BE2C (cell line): ENCODE measurements around the gene ZNF579.

Source experiments
- DNase-seq: peaks from one replicate; pipeline ENCODE4 v3.0.0-alpha.2; 2020
- H3K27me3 ChIP-seq: fragments of 250-450 bp; sonication (Bioruptor Pico); 2 replicates; pipeline ENCODE4 v1.5.1; 2020; ENCODE audit warnings: mild to moderate bottlenecking
- H3K36me3 ChIP-seq: fragments of 250-450 bp; sonication (Bioruptor Pico); 2 replicates; pipeline ENCODE4 v1.5.1; 2020; ENCODE audit warnings: mild to moderate bottlenecking
- H3K4me1 ChIP-seq: fragments of 250-450 bp; sonication (Bioruptor Pico); 2 replicates; pipeline ENCODE4 v1.5.1; 2020
- H3K4me3 ChIP-seq: 2 replicates; pipeline ENCODE4 v1.5.1; 2011; ENCODE audit warnings: low read depth, low read length
- H3K9me3 ChIP-seq: fragments of 250-450 bp; sonication (Bioruptor Pico); 2 replicates; pipeline ENCODE4 v1.5.1; 2020
- CTCF ChIP-seq: IDR thresholded peaks from 2 replicates; pipeline ENCODE4 v1.5.1; 2012; ENCODE audit warnings: mild to moderate bottlenecking, low read depth, low read length

ZNF579 gene

GRCh38 chr19:55619286-55619685 lies 38.6 kb upstream of the ZNF579 start:
- Histone ChIP-seq H3K27me3 (no peaks in the 10 kb centered on the region), H3K4me1 (no peaks in the 10 kb centered on the region), H3K36me3 (peaks cover 19% of the 10 kb centered on the region), H3K4me3 (no peak overlapping the region), H3K9me3 (no peaks in the 10 kb centered on the region)
- DNase-seq, result no peak
- no peak for TF ChIP-seq CTCF

- TF ChIP-seq CTCF, result no peak
- no peaks in the 10 kb centered on the region for H3K27me3 ChIP-seq
These were observed 37.8 kb upstream of the ZNF579 start for GRCh38 chr19:55618426-55618825.

GRCh38 chr19:55617426-55617825 lies 36.8 kb upstream of the ZNF579 start:
- no peaks in the 10 kb centered on the region for H3K27me3 ChIP-seq
- DNase-seq, result no peak
- H3K36me3 ChIP-seq, result peaks cover 19% of the 10 kb centered on the region
- TF ChIP-seq CTCF, result no peak
- no peaks in the 10 kb centered on the region for H3K9me3 ChIP-seq
- no peaks in the 10 kb centered on the region for H3K4me1 ChIP-seq
- no peak overlapping the region for H3K4me3 ChIP-seq

More at GRCh38 chr19:55618426-55618825, 37.8 kb upstream of the ZNF579 start:
- H3K4me3 ChIP-seq, result no peak overlapping the region
- no peaks in the 10 kb centered on the region for H3K9me3 ChIP-seq
- H3K4me1 ChIP-seq, result no peaks in the 10 kb centered on the region
- DNase-seq, result no peak
- peaks cover 19% of the 10 kb centered on the region for H3K36me3 ChIP-seq

- DNase-seq, result no peak
- no peaks in the 10 kb centered on the region for H3K27me3 ChIP-seq
- H3K36me3 ChIP-seq, result peaks cover 19% of the 10 kb centered on the region
- no peak for TF ChIP-seq CTCF
- no peaks in the 10 kb centered on the region for H3K9me3 ChIP-seq
- H3K4me3 ChIP-seq, result no peak overlapping the region
- no peaks in the 10 kb centered on the region for H3K4me1 ChIP-seq
These were observed 35.8 kb upstream of the ZNF579 start for GRCh38 chr19:55616395-55616875.

GRCh38 chr19:55615543-55616394 lies 35.1 kb upstream of the ZNF579 start:
- Histone ChIP-seq H3K4me3 (no peak overlapping the region), H3K36me3 (peaks cover 19% of the 10 kb centered on the region), H3K27me3 (no peaks in the 10 kb centered on the region), H3K4me1 (no peaks in the 10 kb centered on the region), H3K9me3 (no peaks in the 10 kb centered on the region)
- no peak for TF ChIP-seq CTCF
- no peak for DNase-seq
